GM18858 (cell line): ENCODE data around the gene CLASRP.

Experiments
- ATAC-seq: cut with Tn5 transposase; IDR thresholded peaks from one replicate; pipeline ENCODE4 v1.9.1; 2021; ENCODE audit not compliant: unreplicated experiment

CLASRP gene

DNA sequence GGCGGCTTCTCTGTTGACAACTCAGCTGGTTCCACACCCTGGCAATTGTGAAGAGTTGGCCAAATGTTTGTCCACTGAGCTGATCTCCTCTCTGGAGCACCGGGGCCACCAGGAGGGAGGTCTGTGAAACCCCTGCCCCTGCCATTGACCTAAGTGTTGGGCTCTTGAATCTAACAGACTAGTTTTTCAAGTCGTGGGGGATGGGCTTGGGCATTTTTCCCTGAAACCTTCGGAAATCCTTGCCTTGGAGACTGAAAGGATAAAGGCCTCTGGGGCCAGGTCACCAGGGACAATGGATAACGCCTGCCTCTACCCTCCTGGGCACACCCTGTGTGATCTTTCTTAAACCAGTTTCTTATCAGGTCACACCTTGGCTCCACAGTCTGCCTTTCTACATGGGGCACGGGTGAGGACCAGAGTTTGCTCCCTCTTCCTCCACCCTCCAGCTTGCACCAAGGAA lies 41.1 kb downstream of the CLASRP start:
- no peak for ATAC-seq

DNA sequence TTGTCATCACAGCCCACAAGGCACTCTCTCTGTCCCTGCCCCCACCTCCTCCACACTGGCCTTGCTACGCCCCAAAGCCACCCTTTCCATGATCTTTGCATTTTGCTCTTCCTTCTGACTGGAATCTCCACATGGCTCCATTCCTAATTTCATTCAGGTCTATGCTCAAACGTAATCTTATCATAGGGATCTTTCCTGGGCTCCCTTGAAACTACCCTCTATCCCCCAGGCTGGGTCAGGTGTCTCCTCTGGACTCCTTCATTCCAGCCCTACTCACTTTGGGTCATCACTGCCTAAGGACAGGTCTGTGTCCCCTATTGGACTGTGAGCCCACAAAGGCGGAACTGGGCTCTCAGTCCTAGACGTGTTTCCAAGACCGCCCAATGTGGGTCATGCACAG lies 43.3 kb downstream of the CLASRP start:
- no peak for ATAC-seq

DNA sequence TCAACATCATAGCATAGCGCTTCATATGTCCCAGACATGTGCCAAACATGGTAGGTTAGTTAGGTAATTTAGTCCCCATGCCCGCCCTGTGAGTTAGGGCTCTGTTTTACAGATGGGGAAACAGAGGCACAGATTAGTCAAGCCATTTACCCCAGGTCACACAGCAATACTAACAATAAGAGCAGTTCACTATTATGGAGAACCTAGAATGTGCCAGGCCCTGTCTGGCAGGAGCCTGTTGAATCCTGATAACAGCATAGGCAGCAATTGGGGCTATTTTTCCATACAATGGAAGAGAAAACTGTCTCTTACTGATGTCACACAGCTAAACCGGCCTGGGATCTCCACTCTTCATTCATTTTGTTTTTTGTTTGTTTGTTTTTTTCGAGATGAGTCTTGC lies 47.6 kb downstream of the CLASRP start:
- ATAC-seq = no peak

DNA sequence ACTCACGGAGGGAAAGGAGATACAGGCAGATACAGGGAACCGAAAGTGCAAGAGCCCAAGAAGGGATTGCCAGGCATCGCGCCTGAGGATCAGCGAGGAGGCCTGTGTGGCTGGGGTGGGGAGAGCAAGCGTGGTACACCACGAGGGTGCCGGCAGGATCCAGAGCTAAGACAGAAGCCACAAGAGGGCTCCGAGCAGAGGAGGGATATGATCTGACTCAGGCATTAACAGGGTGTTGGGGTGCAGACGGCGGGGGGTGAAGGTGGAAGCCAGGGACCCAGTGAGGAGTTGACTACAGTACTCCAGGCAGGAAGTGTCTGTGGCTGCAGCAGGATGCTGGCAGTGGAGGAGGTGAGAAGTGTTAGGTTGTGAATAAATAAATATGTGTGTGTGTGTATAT lies 48.7 kb downstream of the CLASRP start:
- ATAC-seq = no peak

DNA sequence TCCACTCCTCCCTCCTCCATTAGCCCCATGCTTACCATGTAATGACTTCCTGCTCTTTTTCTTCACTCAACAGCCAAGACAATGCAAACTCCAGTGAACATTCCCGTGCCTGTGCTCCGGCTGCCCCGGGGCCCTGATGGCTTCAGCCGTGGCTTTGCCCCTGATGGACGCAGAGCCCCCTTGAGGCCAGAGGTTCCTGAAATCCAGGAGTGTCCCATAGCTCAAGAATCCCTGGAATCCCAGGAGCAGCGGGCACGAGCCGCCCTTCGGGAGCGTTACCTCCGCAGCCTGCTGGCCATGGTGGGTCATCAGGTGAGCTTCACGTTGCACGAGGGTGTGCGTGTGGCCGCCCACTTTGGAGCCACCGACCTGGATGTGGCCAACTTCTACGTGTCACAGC lies 51.2 kb downstream of the CLASRP start:
- no peak for ATAC-seq

DNA sequence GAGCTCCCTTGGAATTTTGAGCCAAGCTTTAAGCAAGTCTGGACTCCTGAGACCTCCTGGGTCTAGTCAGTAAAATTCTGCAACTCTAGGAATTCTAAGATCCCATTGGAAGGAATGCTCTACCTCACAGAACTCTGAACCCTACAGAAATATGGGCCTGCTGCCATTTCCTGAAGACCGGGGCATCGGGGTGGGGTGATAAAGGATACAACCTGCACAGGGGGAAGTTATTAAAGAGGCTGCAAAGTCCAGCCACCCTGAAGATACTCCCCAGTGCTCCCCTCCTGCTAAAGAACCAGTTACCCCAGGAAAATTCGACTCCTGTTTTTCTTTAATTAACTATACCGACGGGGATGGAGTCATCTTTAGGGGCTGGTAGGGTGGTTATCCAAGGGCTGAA lies 51.8 kb downstream of the CLASRP start:
- no peak for ATAC-seq

DNA sequence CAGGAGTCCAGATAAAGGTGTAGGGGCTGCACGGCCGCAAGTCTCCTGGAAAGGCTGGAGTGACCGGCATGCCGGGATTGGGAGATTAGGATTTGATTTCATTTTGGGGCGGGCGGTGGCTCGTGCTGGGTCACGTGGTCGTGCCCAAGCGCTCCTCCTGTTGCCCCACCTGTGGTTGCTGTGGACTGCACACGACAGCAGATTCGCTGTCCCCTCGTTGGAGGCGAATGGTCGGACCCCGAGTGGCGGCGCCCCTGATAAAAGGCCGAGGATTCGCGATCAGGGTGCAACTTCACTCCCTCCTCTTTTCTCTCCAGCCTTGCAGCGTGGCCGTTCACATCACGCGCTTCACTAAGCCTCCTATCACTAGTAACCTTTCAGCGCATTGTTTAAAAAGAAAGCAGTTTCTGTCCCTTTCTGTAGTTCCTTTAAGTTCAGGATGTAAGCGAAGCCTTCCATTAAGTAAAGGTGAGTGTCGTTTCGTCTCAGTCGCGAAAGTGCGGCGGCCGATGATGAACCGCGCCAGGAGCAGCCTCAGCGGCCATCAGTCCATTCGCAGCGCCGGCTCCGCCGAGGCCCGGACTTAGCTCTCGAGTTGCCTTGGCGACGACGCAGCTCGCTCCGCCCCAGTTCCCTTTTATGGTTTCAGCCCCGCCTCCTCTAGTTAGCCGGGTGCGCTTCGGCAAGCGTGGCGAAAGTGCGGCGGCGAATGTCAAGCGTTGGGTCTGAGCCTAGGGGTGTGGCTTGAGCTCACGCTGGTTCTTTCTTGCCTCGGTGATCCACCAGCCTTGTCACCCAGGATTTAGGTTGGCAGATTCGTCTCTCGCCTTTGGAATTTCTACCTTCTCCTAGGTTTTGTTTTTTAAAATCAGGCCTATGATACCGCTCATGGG lies 52.4 kb downstream of the CLASRP start:
- peak; percentile 47 for ATAC-seq

DNA sequence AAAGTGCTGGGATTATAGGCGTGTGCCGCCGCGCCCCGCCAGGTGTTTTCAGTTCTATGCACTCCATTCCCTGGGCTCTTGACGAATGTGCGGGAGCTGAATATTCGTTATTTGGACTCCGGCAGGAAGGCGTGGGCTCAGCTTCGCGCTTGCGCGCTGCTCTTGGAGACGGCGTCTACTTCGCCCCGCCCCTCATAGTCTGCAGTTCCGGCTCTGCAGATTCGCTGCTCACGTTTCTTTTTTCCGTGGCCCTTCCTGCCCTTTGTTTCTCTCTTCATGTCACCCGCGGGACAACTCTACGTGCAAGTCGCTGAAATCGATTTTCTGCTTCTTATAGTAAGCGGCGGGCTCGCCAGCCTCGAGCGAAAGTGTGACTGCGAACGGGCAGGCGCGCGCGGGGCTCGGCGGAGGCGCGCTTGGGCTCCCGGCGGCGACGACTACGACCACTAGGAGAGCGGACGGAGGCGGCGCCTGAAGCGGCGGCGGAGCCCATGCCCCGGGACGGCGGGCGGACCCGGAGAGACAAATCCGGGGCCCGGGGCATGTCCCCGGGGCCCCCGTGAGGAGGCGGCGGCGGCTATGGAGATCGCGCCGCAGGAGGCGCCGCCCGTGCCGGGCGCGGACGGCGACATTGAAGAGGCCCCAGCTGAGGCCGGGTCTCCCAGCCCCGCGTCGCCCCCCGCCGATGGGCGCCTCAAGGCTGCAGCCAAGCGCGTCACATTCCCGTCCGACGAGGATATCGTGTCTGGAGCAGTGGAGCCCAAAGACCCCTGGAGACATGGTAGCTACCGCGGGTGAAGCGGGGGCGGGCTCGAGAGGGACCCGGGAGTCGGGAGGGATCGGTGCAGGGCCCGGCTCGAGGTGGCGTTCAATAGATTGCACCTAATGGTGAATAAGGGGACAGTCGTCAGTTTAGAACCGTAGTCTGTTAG lies 54.2 kb downstream of the CLASRP start, which contains the start of gene PPP1R37:
Gene PPP1R37, plus strand, starts transcription at position 433 of the 932 bp plus-strand sequence. Its CDS starts 147 bp downstream, at position 580.
- no peak for ATAC-seq

DNA sequence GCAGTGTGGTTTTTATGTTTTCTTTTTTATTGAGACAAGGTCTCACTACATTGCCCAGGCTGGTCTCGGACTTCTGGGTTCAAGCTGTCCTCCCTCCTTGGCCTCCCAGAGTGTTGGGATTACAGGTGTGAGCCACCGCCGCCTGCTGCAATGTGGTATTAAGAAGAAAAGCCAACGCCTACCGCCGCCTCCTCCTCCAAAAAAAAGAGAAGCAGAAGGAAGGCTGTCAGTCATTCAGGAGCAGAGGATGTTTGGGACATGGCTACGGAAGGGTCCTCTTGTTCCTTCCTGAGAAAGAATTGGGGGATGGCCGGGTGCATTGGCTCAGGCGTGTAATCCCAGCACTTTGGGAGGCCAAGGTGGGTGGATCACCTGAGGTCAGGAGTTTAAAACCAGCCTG lies 55.3 kb downstream of the CLASRP start:
- no peak for ATAC-seq

DNA sequence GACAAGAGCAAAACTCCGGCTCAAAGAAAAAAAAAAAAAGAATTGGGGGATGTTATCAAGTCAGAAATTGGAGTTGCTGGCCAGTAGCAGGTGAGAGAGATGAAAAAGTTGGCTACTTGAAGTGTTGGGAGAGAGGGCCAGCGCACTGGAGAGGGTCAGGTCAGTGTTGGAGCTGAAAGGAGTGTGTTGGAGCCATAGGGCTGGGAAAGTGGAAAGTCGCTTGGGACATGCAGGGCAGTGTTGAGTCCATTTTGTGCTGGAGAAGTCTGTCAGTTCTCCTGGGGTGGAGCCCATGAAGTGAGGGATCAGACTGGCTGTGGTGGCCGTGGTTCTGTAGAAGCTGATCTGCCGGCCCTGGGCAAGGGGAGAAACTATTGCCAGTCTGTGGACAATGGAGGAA lies 55.9 kb downstream of the CLASRP start:
- no peak for ATAC-seq

DNA sequence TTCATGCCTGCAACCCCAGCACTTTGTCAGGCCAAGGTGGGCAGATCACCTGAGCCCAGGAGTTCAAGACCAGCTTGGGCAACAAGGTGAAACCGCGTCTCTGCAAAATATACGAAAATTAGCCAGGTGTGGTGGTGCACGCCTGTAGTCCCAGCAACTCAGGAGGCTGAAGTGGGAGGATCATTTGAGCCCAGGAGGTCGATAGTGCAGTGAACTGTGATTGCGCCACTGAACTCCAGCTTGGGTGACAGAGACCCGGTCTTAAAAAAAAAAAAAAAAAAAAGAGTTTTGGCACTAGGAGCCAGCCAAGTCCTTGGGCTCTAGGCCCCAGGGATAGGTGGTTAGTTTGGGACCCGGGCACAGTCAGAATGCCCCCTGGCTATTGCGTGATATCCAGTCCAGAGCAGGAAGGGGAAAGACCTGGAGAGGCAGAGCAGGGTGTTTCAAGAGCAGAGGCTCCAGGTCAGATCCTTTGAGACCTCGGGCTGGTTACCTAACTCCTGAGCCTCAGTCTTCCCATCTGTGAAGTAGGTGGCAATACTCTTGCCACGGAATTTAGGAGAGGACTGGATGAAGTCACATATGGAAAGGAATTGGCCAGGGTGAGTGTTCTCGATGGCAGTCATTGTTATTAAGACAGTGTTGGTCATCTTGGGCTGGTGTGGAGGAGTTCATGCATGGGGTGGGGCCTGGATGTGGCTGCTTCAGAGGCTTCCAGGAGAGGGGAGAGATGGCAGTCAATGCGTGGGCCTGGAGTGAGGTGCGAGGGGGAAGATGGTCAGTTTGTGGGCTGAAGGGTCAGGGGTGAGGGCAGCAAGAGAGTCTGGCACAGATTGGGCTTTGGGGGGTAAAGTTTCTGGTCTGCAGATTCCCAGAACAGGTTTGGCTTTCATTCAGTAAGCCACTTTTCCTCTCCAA lies 56.9 kb downstream of the CLASRP start:
- ATAC-seq = no peak

DNA sequence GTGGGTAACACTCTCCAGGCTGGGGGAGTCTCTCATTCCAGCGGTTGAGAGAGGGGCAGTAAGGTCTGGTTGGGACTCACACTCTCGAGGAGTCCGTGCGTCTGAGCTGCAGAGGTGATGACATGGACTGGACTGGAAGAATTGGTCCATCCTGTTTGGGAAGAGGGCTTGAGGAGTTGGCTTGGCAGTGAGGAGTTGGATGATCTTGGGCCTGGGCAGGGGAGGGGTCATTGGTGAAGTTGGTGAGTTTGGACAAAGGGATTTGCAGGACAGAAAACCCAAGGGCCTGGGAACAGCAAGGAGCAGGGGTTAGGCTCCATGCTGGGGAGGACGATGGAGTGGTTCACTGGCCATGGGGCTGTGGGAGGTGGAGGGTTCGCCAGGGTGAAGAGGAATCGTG lies 57.9 kb downstream of the CLASRP start:
- ATAC-seq = no peak

DNA sequence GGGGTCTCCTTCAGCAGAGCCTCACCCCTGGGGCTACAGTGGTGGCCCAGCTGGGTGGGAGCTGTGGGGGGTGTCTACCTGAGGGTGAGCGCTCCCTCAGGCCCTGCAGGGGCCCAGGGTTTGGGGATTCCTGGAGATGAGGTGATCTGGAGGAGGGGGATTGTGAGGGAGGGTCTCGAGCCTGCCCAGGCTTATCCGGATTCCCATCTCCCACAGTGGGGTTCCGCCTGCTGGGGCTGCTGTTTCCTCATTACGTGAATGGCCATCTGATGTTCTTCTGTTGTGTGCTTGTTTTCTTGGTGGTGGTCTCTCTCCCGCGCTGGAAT lies 58.6 kb downstream of the CLASRP start:
- ATAC-seq = no peak

DNA sequence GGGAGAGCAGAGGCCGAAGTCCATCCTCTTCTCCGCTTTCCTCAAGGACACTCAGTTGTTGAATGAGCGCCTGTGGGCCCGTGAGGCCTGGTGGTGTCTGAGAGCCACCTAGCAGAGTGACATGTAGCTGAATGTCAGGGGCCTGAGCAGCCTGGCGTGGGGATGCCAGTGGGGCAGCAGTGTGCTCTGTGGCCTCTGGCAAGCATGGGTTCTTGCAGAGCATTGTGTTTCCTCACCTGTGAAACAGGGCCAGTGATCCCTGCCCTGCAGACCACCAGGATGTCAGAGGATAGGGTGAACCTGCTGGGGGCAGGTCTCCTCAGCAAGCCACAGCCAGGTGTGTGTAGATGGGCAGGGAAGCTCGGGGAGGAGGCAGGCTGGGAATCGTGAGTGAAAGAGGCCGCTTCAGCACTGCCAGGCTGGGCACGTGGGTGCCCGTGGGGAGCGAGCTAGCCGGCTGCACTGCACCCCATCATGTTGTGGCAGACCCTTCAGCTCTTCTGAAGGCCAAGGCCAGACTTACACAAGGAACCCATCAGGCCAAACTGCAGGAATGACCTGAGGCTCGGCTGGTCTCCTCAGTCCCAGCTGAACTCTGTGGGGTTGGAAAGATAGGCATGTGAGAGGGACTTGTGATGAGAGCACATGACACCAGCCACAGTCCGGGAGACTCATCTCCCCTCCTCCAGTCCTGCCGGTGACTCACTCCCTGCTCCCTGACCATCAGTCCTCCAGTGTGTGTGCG lies 59.1 kb downstream of the CLASRP start:
- no peak for ATAC-seq

DNA sequence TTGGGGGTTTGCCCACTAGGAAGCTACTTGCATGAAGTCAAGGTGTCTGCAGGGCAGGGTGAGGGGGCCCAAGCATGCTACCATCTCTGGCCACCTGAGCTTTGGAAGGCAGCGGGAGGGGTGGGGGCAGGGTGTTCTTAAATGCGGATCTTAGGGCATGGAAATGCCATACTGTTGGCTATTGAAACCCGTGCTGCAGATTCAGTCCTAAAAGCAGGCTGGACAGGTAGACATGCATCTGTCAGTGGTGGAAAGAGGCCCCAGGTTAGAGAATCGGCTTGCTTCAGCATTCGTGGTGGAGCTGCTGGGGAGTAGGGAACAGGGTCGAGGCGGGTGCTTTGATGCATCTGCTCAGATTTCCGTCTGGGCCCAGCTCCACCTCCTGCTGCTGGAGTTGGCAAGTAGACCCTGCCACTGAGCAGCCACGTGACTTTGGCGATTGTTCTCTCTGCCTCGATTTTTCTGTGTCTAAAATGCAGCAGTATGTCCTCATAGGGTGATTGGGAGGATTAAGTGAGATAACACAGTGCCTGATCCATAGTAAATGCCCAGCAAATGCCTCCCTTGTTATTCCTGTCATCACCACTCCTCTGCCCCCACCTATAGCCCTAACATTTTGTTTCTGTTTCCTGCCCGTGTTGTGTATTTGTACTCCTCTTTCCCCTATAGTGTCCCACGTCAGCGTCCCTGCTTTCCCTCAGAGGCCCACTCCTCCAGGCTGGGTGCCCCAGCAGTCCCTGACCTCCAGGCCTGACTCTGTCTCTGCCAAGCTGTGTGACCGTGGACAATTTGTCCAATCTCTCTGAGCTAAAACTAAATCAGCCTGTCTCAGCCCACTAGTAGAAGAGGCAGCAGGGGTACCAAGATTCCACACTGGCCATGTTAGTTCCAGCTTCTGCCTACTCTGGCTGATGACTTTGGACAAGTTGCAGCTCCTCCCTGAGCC lies 59.9 kb downstream of the CLASRP start:
- ATAC-seq = no peak

DNA sequence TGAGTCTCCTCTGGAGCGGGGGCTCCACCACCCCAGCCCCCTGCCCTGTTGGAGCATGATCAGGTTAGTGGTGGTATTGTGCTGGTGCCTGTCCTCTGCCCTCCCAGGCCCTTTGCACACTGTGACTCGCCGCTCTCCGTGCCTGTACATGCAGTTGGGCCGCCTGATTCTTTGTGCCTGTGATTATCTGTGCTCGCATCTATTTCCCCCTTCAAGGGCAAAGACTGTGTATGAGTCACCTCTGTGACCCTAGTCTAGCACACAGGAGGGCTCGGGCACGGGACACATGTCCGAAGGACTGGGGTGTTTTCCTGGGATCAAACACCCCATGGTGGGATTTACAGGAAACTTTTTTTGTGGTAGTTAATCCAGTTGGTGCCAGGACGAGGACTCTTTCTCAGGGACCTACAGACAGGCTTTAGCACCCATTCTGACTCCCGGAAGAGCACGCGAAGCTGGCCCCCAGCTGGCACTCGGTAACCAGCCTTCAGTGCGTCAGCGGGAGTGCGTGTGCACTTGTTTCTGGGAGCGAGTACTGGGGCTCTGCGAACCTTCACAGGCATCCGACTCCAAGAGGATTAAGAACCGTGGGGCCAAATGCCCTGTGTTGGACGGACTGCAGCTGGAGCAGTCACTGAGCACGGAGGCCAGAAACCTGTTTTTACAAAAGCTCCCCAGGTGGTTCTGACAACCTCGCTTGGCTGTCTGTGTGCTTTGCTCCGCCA lies 60.8 kb downstream of the CLASRP start:
- ATAC-seq = no peak

DNA sequence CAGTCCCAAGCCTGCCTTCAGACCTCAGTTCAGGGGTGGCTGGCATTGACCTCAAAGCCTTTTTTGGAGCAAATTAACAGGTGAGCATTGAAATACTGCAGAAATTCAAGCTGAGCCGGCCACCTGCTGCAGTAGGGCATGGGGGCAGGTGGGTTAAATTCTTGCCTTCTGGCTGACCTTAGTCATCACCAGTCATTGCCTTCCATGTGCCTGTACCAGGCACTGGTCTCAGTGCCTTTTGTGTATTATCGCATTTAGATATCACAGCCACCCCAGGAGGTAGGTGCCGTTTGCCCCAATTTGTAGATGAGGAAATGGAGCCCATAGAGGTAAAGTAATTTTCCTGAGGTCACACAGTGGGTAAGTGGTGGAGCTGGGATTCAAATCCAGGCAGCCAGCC lies 61.4 kb downstream of the CLASRP start:
- no peak for ATAC-seq

DNA sequence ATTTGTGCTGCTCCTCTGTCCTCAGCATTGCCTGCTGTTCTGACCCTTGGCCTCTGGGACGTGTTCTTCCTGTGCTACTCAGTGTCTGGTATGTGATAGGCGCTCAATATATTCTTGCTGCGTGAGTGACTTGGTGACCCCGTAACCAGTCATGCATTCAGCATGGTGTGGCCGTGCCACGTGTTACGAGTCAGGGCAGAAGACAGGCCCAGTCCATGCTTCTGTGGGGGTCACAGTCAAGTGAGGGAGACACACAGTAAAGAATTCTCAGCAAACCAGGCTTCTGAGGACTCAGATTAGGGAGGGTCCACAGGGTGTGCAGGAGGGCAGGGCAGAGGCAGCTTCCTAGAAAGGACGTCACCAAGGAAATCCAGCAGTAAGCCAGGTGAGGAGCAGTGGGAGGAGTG lies 62.0 kb downstream of the CLASRP start:
- ATAC-seq = no peak
